ENCODE data around the gene ODC1.

Gene ODC1

DNA sequence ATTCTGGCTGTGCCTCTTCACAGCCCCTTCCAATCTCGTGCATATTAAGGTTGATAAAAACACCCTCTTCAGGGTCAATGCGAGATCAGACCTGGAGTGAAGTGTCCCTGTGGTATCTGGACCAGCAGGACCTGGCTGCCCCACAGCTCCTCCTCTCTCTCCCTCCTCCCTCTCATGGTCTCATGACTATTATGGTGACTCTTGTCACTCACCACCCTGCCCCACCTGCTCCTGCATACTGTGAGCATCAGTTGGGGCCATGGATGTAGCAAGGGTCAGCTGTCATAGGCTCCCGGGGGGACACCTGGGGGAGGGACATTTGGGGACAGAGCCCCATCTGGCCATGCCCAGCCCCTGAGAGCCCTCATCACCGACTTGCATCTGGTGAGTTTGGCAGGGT, 50.2 kb downstream of the ODC1 start:
- DNase-seq = no peak

DNA sequence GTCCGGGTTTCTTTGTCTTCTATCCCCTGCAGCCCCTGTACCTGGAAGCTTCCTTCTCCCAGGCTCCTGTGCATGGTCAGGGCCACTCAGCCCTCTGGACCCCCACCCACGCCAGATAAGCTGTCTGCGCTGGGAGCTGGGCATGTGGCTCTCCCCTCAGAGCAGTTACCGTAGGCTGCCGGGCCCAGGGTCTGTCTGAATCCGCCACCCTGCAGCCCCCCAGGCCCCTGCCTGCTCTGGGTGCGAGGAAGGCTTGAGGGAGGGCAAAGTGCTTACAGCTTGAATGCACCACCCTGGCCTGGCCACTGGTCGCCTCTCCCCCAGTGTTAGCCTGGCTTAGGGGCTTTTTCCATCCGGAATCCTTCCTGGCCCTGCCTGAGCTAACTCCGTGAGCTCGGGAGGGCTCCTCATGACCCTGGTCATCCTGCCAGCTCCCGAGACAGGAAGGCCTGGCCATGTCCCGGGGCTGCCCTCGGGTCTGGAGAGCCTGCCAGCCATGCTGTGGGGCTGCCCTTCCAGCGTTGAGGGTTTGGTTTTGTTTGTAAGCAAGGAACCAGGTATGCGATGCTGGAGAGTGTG, 50.7 kb downstream of the ODC1 start:
- DNase-seq = no peak

GRCh38 chr2:10396464-10396863, 51.7 kb downstream of the ODC1 start:
- DNase-seq = no peak

DNA sequence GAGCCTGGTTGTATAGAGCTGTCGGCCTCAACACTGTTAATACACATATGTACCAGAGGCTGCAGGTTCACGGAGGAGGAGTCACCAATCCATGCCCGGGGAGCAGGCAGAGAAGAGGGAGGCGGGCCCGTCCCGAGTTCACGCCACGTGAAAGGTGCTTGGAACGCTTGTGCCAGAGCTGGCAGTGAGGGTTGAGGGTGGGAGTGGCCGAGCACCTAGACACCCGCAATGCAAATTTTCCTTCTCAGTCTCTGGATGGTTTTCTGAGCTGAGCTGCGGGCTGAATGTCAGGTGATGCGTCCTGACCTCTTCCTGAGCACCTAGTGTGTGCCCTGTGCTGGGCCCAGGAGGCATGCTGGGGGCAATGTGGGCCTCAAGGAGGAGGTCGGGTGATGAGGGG, 52.2 kb downstream of the ODC1 start:
- DNase-seq = no peak

DNA sequence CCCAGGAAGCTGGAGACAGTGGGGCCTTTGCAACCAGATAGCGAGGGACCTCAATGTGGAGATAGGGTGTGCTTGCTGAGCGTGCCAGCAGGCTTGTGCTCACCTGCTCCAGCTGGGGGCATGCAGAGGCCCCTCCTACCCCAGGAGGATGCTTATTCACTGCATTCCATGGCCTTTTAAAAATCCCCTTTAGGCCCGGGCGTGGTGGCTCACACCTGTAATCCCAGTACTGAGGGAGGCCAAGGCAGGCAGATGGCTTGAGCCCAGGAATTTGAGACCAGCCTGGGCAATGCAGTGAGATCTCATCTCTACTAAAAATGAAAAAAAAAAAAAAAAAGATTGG, 54.5 kb downstream of the ODC1 start:
- no peak for DNase-seq

- no peak for DNase-seq
These were observed 55.0 kb downstream of the ODC1 start for GRCh38 chr2:10392951-10393639.

- no peak for DNase-seq
These were observed 55.6 kb downstream of the ODC1 start for GRCh38 chr2:10392548-10392947.

DNA sequence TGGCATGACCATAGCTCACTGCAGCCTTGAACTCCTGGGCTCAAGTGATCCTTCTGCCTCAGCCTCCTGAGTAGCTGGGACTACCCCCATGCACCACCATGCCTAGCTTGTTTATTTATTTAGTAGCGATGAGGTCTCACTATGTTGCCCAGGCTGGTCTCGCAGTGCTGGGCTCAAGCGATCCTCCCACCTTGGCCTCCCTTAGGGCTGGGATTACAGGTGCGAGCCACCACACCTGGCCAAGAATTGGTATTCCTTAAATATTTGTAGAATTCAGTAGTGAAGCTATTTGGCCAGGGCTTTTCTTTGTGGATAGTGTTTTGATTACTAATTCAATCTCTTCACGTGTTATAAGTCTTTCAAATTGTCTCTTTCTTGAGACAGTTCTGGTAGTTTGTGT, 56.0 kb downstream of the ODC1 start:
- DNase-seq = no peak

GRCh38 chr2:10390369-10390801, 57.7 kb downstream of the ODC1 start:
- no peak for DNase-seq

Measured in activated CD8-positive, alpha-beta memory T cell treated with anti-CD3 and anti-CD28 coated beads, Interleukin-2, amount 50 U/mL, for 4 hours (primary cell).